Stomach (tissue), 9 donors: ENCODE results near the gene CA7. TPM values are rescaled to one million over a fixed set of nuclear protein-coding genes. Genes with fewer than 3 reads are reported as not detected.

Experiments used
- DNase-seq, 2 donors: peaks; one replicate each; pipeline versions ENCODE4 v3.0.0 to v3.0.0-alpha.2; 2013 to 2019
- H3K27ac ChIP-seq, 5 donors: fragments of 200-600 bp in 4 of 5; sonication (generic) in 4 of 5; one replicate each; pipeline ENCODE4 v1.5.1; 2013 to 2019; ENCODE audit warnings: mild to moderate bottlenecking in 1 of 5, moderate library complexity in 1 of 5
- H3K27me3 ChIP-seq, 3 donors: fragments of 200-600 bp; sonication (generic); one replicate each; pipeline ENCODE4 v1.5.1; 2017 to 2019; ENCODE audit warnings: mixed run types in 1 of 3
- H3K36me3 ChIP-seq, 4 donors: fragments of 200-600 bp; sonication (generic); 1 replicate in 3 of 4; 2 replicates in 1 of 4; pipeline ENCODE4 v1.5.1; 2016 to 2019
- H3K4me1 ChIP-seq, 4 donors: fragments of 200-600 bp; sonication (generic); one replicate each; pipeline ENCODE4 v1.5.1; 2016 to 2019
- H3K4me3 ChIP-seq, 4 donors: fragments of 200-600 bp; sonication (generic) in 3 of 4; one replicate each; pipeline ENCODE4 v1.5.1; 2016 to 2019; ENCODE audit warnings: mild to moderate bottlenecking in 1 of 4
- H3K9me3 ChIP-seq, 4 donors: fragments of 200-600 bp; sonication (generic); one replicate each; pipeline ENCODE4 v1.5.1; 2016 to 2019
- CTCF ChIP-seq, 7 experiments: fragments of 450-650 bp in 4 of 7; fragments of 200-600 bp in 3 of 7; sonication (generic) in 3 of 7; IDR thresholded peaks; one replicate each; pipeline ENCODE4 v1.5.1; 2016 to 2019; ENCODE audit warnings: antibody characterized with exemption in 7 of 7, control low read depth in 2 of 7, mild to moderate bottlenecking in 1 of 7
- EP300 ChIP-seq: sonication (generic); formaldehyde crosslinking; IDR thresholded peaks from one replicate; pipeline ENCODE4 v1.6.1; 2017; ENCODE audit warnings: antibody characterized with exemption
- POLR2A ChIP-seq, 4 donors: fragments of 450-650 bp; IDR thresholded peaks; one replicate each; pipeline ENCODE4 v1.6.1; 2016; ENCODE audit warnings: antibody characterized with exemption in 4 of 4, control low read depth in 2 of 4, mild to moderate bottlenecking in 1 of 4, moderate library complexity in 1 of 4
- POLR2AphosphoS5 ChIP-seq, 3 donors: sonication (generic); formaldehyde crosslinking; IDR thresholded peaks; one replicate each; pipeline ENCODE4 v1.6.1; 2016; ENCODE audit warnings: antibody characterized with exemption in 3 of 3
- WGBS, 5 donors: extraction: QIAGEN DNeasy Blood & Tissue Kit in 3 of 5; methylation state at CpG; one replicate each; pipeline versions ENCODE4 v1.1.5 to v1.1.7; 2013 to 2018; 5-methylcytosine and 5-hydroxymethylcytosine counted together
- intact Hi-C: fragments of 100-400 bp; cut with DNase I; formaldehyde crosslinking; loops from one replicate; pipeline ENCODE4 v1.15.1; 2023; ENCODE audit warnings: low total_unique reads
- polyA plus RNA-seq, 3 donors: library from polyadenylated mRNA; stranded (reverse); fragments of 200-250 nt; gene quantifications; one replicate each; pipeline ENCODE4 v1.2.3, GENCODE V29; 2013
- total RNA-seq, 5 donors: library from RNA; depleted of rRNA; stranded (reverse); fragments of >200 nt; gene quantifications; one replicate each; pipeline versions ENCODE4 v1.1.0 to v1.2.3, GENCODE V29; 2014 to 2016
- donor health status: healthy with polysubstance abuse.
- donor health status: Bipolar disorder and iron deficiency.
- donor health status: healthy.

CA7 gene
- total and polyA plus RNA-seq, 8 donors: 0.10 to 27.8 (median 0.55) TPM; not detected in 5

GRCh38 chr16:66844009-66844341 is 239 bp upstream of the CA7 start:
- no peaks in the 10 kb centered on the region for H3K9me3 ChIP-seq
- peak in 1 of 2 donors; percentile 56 for DNase-seq
- H3K4me3 ChIP-seq: peak overlapping the region; percentile 40 to 65 (median 48)
- H3K36me3 ChIP-seq: no peaks in the 10 kb centered on the region
- H3K4me1 ChIP-seq: peaks cover 14 to 20% (median 16%) of the 10 kb centered on the region in 4 donors
- TF ChIP-seq EP300 (no peak), POLR2A (IDR thresholded peaks at IDR 0.05) (no peak), POLR2AphosphoS5 (IDR thresholded peaks at IDR 0.05) (no peak), CTCF (IDR thresholded peaks at IDR 0.05) (no peak)
- intact Hi-C loops: no loop called here
- H3K27me3 ChIP-seq: peaks cover 5 to 59% (median 36%) of the 10 kb centered on the region in 3 donors
- H3K27ac ChIP-seq: no peak overlapping the region
- 6 to 53% (median 19%) methylated on average over 6 to 14 of the region's 14 CpGs for WGBS, 5 donors

GRCh38 chr16:66845080-66845410 is 831 bp downstream of the CA7 start:
- intact Hi-C loops: no loop called here
- peak overlapping the region; percentile 40 to 65 (median 48) for H3K4me3 ChIP-seq
- no peaks in the 10 kb centered on the region for H3K9me3 ChIP-seq
- H3K4me1 ChIP-seq: peaks cover 14 to 20% (median 16%) of the 10 kb centered on the region in 4 donors
- 9 to 27% (median 13%) methylated on average over 10 of the region's 10 CpGs for WGBS, 5 donors
- peaks cover 5 to 66% (median 36%) of the 10 kb centered on the region in 3 donors for H3K27me3 ChIP-seq
- no peaks in the 10 kb centered on the region for H3K36me3 ChIP-seq
- no peak for TF ChIP-seq CTCF (IDR thresholded peaks at IDR 0.05)
- no peak for TF ChIP-seq POLR2A (IDR thresholded peaks at IDR 0.05)
- no peak for TF ChIP-seq EP300
- no peak for TF ChIP-seq POLR2AphosphoS5 (IDR thresholded peaks at IDR 0.05)
- no peak overlapping the region for H3K27ac ChIP-seq
- no peak for DNase-seq

GRCh38 chr16:66845791-66846221 is 1.6 kb downstream of the CA7 start:
- WGBS, 5 donors: 58 to 73% (median 62%) methylated on average over 9 of the region's 9 CpGs
- H3K36me3 ChIP-seq: no peaks in the 10 kb centered on the region
- H3K4me3 ChIP-seq: no peak overlapping the region
- DNase-seq: no peak
- no peak overlapping the region for H3K27ac ChIP-seq
- peaks cover 5 to 71% (median 36%) of the 10 kb centered on the region in 3 donors for H3K27me3 ChIP-seq
- intact Hi-C loops: no loop called here
- TF ChIP-seq CTCF (IDR thresholded peaks at IDR 0.05) (no peak), POLR2A (IDR thresholded peaks at IDR 0.05) (no peak), EP300 (no peak), POLR2AphosphoS5 (IDR thresholded peaks at IDR 0.05) (no peak)
- H3K4me1 ChIP-seq: peaks cover 14 to 20% (median 16%) of the 10 kb centered on the region in 4 donors
- no peaks in the 10 kb centered on the region for H3K9me3 ChIP-seq

GRCh38 chr16:66846266-66846665 is 2.1 kb downstream of the CA7 start:
- no peaks in the 10 kb centered on the region for H3K9me3 ChIP-seq
- H3K4me1 ChIP-seq: peaks cover 14 to 20% (median 16%) of the 10 kb centered on the region in 4 donors
- H3K27me3 ChIP-seq: peaks cover 5 to 71% (median 36%) of the 10 kb centered on the region in 3 donors
- TF ChIP-seq POLR2AphosphoS5 (IDR thresholded peaks at IDR 0.05): no peak
- TF ChIP-seq POLR2A (IDR thresholded peaks at IDR 0.05): no peak
- TF ChIP-seq CTCF (IDR thresholded peaks at IDR 0.05): no peak
- no peak for TF ChIP-seq EP300
- 74 to 100% (median 94%) methylated on average over 1 of the region's 1 CpG for WGBS, 5 donors
- no peaks in the 10 kb centered on the region for H3K36me3 ChIP-seq
- H3K4me3 ChIP-seq: no peak overlapping the region
- H3K27ac ChIP-seq: no peak overlapping the region
- intact Hi-C loops: no loop called here
- no peak for DNase-seq
